Stimulated activated naive CD4-positive, alpha-beta T cell treated with Interleukin-2 at 50 U/mL for 16 hours (primary cell): Measurements from ENCODE around the gene LMBR1L.

Source experiments
- DNase-seq: peaks from one replicate; lab custom pipeline; 2025; lab: John Stamatoyannopoulos, UW

The LMBR1L gene

GRCh38 chr12:49054096-49054495 lies 56.6 kb downstream of the LMBR1L start:
- DNase-seq: no peak

GRCh38 chr12:49052451-49053208 lies 58.0 kb downstream of the LMBR1L start:
- DNase-seq: no peak

- DNase-seq: no peak
These were observed 58.7 kb downstream of the LMBR1L start for GRCh38 chr12:49051777-49052438.

GRCh38 chr12:49051373-49051764 lies 59.3 kb downstream of the LMBR1L start:
- DNase-seq: no peak

- no peak for DNase-seq
These were observed 59.9 kb downstream of the LMBR1L start for GRCh38 chr12:49050507-49051372.

- no peak for DNase-seq
These were observed 61.0 kb downstream of the LMBR1L start for GRCh38 chr12:49049566-49050224.

- DNase-seq: no peak
These were observed 61.7 kb downstream of the LMBR1L start for GRCh38 chr12:49048953-49049352.
